Panc1 (cell line): ENCODE results near the gene RAP1GAP2. TPM values are rescaled to one million over a fixed set of nuclear protein-coding genes. Genes with fewer than 3 reads are reported as not detected.

Source experiments
- ATAC-seq: fragments of 200-7000 bp; cut with Tn5 transposase; 2 replicates; pipeline ENCODE4 v1.9.1; 2020; ENCODE audit warnings: mild to moderate bottlenecking, moderate library complexity
- BruUV-seq: library from RNA; stranded (reverse); fragments of 400-500 nt; replicated peaks from 2 replicates; lab custom pipeline; 2021; lab: Mats Ljungman, UMichigan
- CTCF ChIA-PET: fragments of 300-600 bp; sonication (Branson Sonifier 250); formaldehyde crosslinking; loops from one replicate; lab custom pipeline; 2022; ENCODE audit warnings: antibody characterized with exemption; lab: Charles Lee
- POLR2A ChIA-PET: fragments of 300-600 bp; sonication (Branson Sonifier 250); formaldehyde crosslinking; loops from one replicate; lab custom pipeline; 2022; ENCODE audit warnings: antibody characterized with exemption; lab: Charles Lee
- DNase-seq: peaks from one replicate; pipeline ENCODE4 v3.0.0-alpha.2; 2010; ENCODE audit warnings: low read depth, low spot score
- H3K27ac ChIP-seq: 2 replicates; pipeline ENCODE4 v1.5.1; 2011; ENCODE audit warnings: mild to moderate bottlenecking, low read length, inconsistent platforms
- H3K27me3 ChIP-seq: fragments of 200-500 bp; sonication (Bioruptor generic); 2 replicates; pipeline ENCODE4 v1.6.0; 2014; ENCODE audit warnings: low read length, inconsistent platforms; ENCODE audit not compliant: control insufficient read depth, insufficient read depth
- H3K36me3 ChIP-seq: fragments of 200-500 bp; sonication (Bioruptor generic); 2 replicates; pipeline ENCODE4 v1.5.1; 2014; ENCODE audit warnings: inconsistent platforms, mild to moderate bottlenecking, low read length, moderate library complexity; ENCODE audit not compliant: control insufficient read depth, insufficient read depth
- H3K4me1 ChIP-seq: 2 replicates; pipeline ENCODE4 v1.5.1; 2011; ENCODE audit warnings: inconsistent platforms, mild to moderate bottlenecking, low read length, moderate library complexity; ENCODE audit not compliant: control insufficient read depth, insufficient read depth
- H3K4me3 ChIP-seq, 2 experiments: 2 replicates each; pipeline ENCODE4 v1.5.1; 2011 to 2012; ENCODE audit warnings: low read depth in 2 of 2, low read length in 2 of 2, mild to moderate bottlenecking in 2 of 2, inconsistent platforms in 1 of 2, moderate library complexity in 1 of 2
- H3K9me3 ChIP-seq: fragments of 200-500 bp; sonication (Bioruptor generic); 2 replicates; pipeline ENCODE4 v1.5.1; 2014; ENCODE audit warnings: low read depth, mild to moderate bottlenecking, inconsistent platforms, low read length, moderate library complexity; ENCODE audit not compliant: control insufficient read depth, insufficient read depth
- CTCF ChIP-seq: fragments of 450-650 bp; IDR thresholded peaks from 2 replicates; pipeline ENCODE4 v1.5.1; 2017; ENCODE audit warnings: mild to moderate bottlenecking
- POLR2AphosphoS5 ChIP-seq: IDR thresholded peaks from 2 replicates; pipeline ENCODE4 v1.6.1; 2012; ENCODE audit warnings: mild to moderate bottlenecking, low read depth, low read length, moderate library complexity
- REST ChIP-seq, 2 experiments: IDR thresholded peaks; 2 replicates each; pipeline ENCODE4 v1.6.1; 2011 to 2012; ENCODE audit warnings: low read depth in 2 of 2, control low read depth in 1 of 2, low read length in 1 of 2, mild to moderate bottlenecking in 1 of 2, moderate library complexity in 1 of 2; ENCODE audit not compliant: insufficient read depth in 1 of 2
- SIN3A ChIP-seq: IDR thresholded peaks from 2 replicates; pipeline ENCODE4 v1.6.1; 2012; ENCODE audit warnings: low read depth, mild to moderate bottlenecking, low read length, moderate library complexity, borderline replicate concordance; ENCODE audit not compliant: insufficient read depth
- TCF7L2 ChIP-seq: IDR thresholded peaks from 2 replicates; pipeline ENCODE4 v1.6.1; 2011; ENCODE audit warnings: mild to moderate bottlenecking, low read depth, low read length, inconsistent platforms
- in situ Hi-C: cut with HindIII; loops from 2 replicates; pipeline ENCODE4 v1.10.0; 2016; ENCODE audit warnings: low sequenced_read_pairs, low pct_unique_long_range_greater_than_20kb
- intact Hi-C: fragments of 100-400 bp; cut with micrococcal nuclease; formaldehyde crosslinking; loops from one replicate; pipeline ENCODE4 v1.10.0; 2022; ENCODE audit not compliant: unreplicated experiment
- total RNA-seq: library from RNA; stranded (reverse); gene quantifications from one replicate; pipeline ENCODE4 v1.2.1, GENCODE V29; 2021; ENCODE audit not compliant: unreplicated experiment

RAP1GAP2 gene
- total RNA-seq, 1 experiment from 2014 or later, result 10.0 TPM

GRCh38 chr17:2775206-2775605 is 21.0 kb upstream of the RAP1GAP2 start:
- intact Hi-C loops (no loop called here), in situ Hi-C loops (no loop called here)
- POLR2A ChIA-PET, result interaction anchor here (0.5 kb wide), 1 partner anchor 58 kb away, joined by 4 read pairs; no protein-coding TSS in a partner anchor
- H3K4me3 ChIP-seq, result no peak overlapping the region
- no peaks in the 10 kb centered on the region for H3K36me3 ChIP-seq
- no peaks in the 10 kb centered on the region for H3K4me1 ChIP-seq
- no peak for ATAC-seq
- no peak for TF ChIP-seq TCF7L2
- no peak for TF ChIP-seq SIN3A
- TF ChIP-seq CTCF, result no peak
- TF ChIP-seq REST (IDR thresholded peaks at IDR 0.05; ENCODE audit: insufficient read depth in 1 of 2, low read depth in 2 of 2, low read length in 1 of 2), result no peak
- no peak for TF ChIP-seq POLR2AphosphoS5
- BruUV-seq, result no TSS peak
- DNase-seq, result no peak
- 0 out of 2 replicates have a peak, but pooled peaks cover 2% of the 10 kb centered on the region for H3K27me3 ChIP-seq
- H3K27ac ChIP-seq, result no peak overlapping the region
- CTCF ChIA-PET, result no interaction called here
- H3K9me3 ChIP-seq, result no peaks in the 10 kb centered on the region

- no peaks in the 10 kb centered on the region for H3K36me3 ChIP-seq
- DNase-seq (no peak), ATAC-seq (peak; percentile 72)
- in situ Hi-C loops (no loop called here), intact Hi-C loops (no loop called here)
- H3K4me3 ChIP-seq, result peak overlapping the region; percentile 28 to 39
- H3K27me3 ChIP-seq, result 0 out of 2 replicates have a peak, but pooled peaks cover 2% of the 10 kb centered on the region
- ChIA-PET CTCF (no interaction called here), POLR2A (no interaction called here)
- TF ChIP-seq CTCF (no peak), TCF7L2 (no peak), POLR2AphosphoS5 (no peak), REST (IDR thresholded peaks at IDR 0.05; ENCODE audit: insufficient read depth in 1 of 2, low read depth in 2 of 2, low read length in 1 of 2) (no peak), SIN3A (no peak)
- no peaks in the 10 kb centered on the region for H3K9me3 ChIP-seq
- no peak overlapping the region for H3K27ac ChIP-seq
- H3K4me1 ChIP-seq, result no peaks in the 10 kb centered on the region
- no TSS peak for BruUV-seq
These were observed 19.5 kb upstream of the RAP1GAP2 start for GRCh38 chr17:2776589-2777241.
